H1 (cell line): ENCODE results near the gene SEMA4D.

Experiments
- ATF2 ChIP-seq: IDR thresholded peaks from 2 replicates; pipeline ENCODE4 v1.6.1; 2012; ENCODE audit warnings: low read length, inconsistent platforms
- EGR1 ChIP-seq: IDR thresholded peaks from 2 replicates; pipeline ENCODE4 v1.6.1; 2011; ENCODE audit warnings: low read depth, low read length, borderline replicate concordance
- KDM1A ChIP-seq: fragments of 200-600, 300-600 bp; sonication (generic); IDR thresholded peaks from 2 replicates; pipeline ENCODE4 v1.7.1; 2016; ENCODE audit warnings: mild to moderate bottlenecking, low read length, borderline replicate concordance
- POLR2A ChIP-seq, 2 experiments: IDR thresholded peaks; 1 replicate in 1 of 2; 2 replicates in 1 of 2; pipeline ENCODE4 v1.6.1; 2011; ENCODE audit warnings: low read depth in 2 of 2, low read length in 2 of 2, mild to moderate bottlenecking in 2 of 2; ENCODE audit errors: control extremely low read depth in 1 of 2
- POLR2AphosphoS5 ChIP-seq: IDR thresholded peaks from 2 replicates; pipeline ENCODE4 v1.6.1; 2011; ENCODE audit warnings: low read depth, low read length
- RBBP5 ChIP-seq: IDR thresholded peaks from 2 replicates; pipeline ENCODE4 v1.7.1; 2012; ENCODE audit warnings: low read depth, mild to moderate bottlenecking, inconsistent platforms, low read length, moderate library complexity, borderline replicate concordance
- RNF2 ChIP-seq: fragments of 200-900, 300-1000 bp; sonication (generic); IDR thresholded peaks from 2 replicates; pipeline ENCODE4 v1.7.1; 2016; ENCODE audit warnings: borderline replicate concordance, low read depth, mild to moderate bottlenecking, antibody characterized with exemption, low read length; ENCODE audit not compliant: poor library complexity, severe bottlenecking; ENCODE audit errors: missing control alignments
- RXRA ChIP-seq: IDR thresholded peaks from 2 replicates; pipeline ENCODE4 v1.6.1; 2011; ENCODE audit warnings: low read depth, mild to moderate bottlenecking, low read length, moderate library complexity; ENCODE audit not compliant: insufficient read depth
- TF ChIP-seq, protein P1 (sequence below): fragments of 300-600 bp; sonication (generic); IDR thresholded peaks from 2 replicates; pipeline ENCODE4 v1.7.1; 2012; ENCODE audit warnings: low read length, moderate library complexity, mild to moderate bottlenecking, inconsistent platforms; ENCODE audit not compliant: insufficient replicate concordance
- TF ChIP-seq, protein P2 (sequence below), 3 experiments: IDR thresholded peaks; 1 replicate in 2 of 3; 2 replicates in 1 of 3; pipeline versions ENCODE4 v1.5.1 to v1.6.1; 2011; ENCODE audit warnings: low read length in 3 of 3, mild to moderate bottlenecking in 3 of 3, inconsistent platforms in 2 of 3, low read depth in 1 of 3, moderate library complexity in 1 of 3; ENCODE audit not compliant: insufficient read depth in 1 of 3; ENCODE audit errors: control extremely low read depth in 1 of 3

GRCh38 chr9:89383030-89383720 lies 114.7 kb downstream of the SEMA4D start:
- TF ChIP-seq, protein P1, sequence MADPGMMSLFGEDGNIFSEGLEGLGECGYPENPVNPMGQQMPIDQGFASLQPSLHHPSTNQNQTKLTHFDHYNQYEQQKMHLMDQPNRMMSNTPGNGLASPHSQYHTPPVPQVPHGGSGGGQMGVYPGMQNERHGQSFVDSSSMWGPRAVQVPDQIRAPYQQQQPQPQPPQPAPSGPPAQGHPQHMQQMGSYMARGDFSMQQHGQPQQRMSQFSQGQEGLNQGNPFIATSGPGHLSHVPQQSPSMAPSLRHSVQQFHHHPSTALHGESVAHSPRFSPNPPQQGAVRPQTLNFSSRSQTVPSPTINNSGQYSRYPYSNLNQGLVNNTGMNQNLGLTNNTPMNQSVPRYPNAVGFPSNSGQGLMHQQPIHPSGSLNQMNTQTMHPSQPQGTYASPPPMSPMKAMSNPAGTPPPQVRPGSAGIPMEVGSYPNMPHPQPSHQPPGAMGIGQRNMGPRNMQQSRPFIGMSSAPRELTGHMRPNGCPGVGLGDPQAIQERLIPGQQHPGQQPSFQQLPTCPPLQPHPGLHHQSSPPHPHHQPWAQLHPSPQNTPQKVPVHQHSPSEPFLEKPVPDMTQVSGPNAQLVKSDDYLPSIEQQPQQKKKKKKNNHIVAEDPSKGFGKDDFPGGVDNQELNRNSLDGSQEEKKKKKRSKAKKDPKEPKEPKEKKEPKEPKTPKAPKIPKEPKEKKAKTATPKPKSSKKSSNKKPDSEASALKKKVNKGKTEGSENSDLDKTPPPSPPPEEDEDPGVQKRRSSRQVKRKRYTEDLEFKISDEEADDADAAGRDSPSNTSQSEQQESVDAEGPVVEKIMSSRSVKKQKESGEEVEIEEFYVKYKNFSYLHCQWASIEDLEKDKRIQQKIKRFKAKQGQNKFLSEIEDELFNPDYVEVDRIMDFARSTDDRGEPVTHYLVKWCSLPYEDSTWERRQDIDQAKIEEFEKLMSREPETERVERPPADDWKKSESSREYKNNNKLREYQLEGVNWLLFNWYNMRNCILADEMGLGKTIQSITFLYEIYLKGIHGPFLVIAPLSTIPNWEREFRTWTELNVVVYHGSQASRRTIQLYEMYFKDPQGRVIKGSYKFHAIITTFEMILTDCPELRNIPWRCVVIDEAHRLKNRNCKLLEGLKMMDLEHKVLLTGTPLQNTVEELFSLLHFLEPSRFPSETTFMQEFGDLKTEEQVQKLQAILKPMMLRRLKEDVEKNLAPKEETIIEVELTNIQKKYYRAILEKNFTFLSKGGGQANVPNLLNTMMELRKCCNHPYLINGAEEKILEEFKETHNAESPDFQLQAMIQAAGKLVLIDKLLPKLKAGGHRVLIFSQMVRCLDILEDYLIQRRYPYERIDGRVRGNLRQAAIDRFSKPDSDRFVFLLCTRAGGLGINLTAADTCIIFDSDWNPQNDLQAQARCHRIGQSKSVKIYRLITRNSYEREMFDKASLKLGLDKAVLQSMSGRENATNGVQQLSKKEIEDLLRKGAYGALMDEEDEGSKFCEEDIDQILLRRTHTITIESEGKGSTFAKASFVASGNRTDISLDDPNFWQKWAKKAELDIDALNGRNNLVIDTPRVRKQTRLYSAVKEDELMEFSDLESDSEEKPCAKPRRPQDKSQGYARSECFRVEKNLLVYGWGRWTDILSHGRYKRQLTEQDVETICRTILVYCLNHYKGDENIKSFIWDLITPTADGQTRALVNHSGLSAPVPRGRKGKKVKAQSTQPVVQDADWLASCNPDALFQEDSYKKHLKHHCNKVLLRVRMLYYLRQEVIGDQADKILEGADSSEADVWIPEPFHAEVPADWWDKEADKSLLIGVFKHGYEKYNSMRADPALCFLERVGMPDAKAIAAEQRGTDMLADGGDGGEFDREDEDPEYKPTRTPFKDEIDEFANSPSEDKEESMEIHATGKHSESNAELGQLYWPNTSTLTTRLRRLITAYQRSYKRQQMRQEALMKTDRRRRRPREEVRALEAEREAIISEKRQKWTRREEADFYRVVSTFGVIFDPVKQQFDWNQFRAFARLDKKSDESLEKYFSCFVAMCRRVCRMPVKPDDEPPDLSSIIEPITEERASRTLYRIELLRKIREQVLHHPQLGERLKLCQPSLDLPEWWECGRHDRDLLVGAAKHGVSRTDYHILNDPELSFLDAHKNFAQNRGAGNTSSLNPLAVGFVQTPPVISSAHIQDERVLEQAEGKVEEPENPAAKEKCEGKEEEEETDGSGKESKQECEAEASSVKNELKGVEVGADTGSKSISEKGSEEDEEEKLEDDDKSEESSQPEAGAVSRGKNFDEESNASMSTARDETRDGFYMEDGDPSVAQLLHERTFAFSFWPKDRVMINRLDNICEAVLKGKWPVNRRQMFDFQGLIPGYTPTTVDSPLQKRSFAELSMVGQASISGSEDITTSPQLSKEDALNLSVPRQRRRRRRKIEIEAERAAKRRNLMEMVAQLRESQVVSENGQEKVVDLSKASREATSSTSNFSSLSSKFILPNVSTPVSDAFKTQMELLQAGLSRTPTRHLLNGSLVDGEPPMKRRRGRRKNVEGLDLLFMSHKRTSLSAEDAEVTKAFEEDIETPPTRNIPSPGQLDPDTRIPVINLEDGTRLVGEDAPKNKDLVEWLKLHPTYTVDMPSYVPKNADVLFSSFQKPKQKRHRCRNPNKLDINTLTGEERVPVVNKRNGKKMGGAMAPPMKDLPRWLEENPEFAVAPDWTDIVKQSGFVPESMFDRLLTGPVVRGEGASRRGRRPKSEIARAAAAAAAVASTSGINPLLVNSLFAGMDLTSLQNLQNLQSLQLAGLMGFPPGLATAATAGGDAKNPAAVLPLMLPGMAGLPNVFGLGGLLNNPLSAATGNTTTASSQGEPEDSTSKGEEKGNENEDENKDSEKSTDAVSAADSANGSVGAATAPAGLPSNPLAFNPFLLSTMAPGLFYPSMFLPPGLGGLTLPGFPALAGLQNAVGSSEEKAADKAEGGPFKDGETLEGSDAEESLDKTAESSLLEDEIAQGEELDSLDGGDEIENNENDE = no peak
- no peak for TF ChIP-seq KDM1A
- TF ChIP-seq, protein P2, sequence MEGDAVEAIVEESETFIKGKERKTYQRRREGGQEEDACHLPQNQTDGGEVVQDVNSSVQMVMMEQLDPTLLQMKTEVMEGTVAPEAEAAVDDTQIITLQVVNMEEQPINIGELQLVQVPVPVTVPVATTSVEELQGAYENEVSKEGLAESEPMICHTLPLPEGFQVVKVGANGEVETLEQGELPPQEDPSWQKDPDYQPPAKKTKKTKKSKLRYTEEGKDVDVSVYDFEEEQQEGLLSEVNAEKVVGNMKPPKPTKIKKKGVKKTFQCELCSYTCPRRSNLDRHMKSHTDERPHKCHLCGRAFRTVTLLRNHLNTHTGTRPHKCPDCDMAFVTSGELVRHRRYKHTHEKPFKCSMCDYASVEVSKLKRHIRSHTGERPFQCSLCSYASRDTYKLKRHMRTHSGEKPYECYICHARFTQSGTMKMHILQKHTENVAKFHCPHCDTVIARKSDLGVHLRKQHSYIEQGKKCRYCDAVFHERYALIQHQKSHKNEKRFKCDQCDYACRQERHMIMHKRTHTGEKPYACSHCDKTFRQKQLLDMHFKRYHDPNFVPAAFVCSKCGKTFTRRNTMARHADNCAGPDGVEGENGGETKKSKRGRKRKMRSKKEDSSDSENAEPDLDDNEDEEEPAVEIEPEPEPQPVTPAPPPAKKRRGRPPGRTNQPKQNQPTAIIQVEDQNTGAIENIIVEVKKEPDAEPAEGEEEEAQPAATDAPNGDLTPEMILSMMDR (IDR thresholded peaks at IDR 0.05; ENCODE audit: control extremely low read depth in 1 of 3, insufficient read depth in 1 of 3, low read depth in 1 of 3, low read length in 3 of 3) = no peak
- no peak for TF ChIP-seq POLR2A (IDR thresholded peaks at IDR 0.05; ENCODE audit: control extremely low read depth in 1 of 2, low read depth in 2 of 2, low read length in 2 of 2)
- TF ChIP-seq RNF2 = no peak
- no peak for TF ChIP-seq RBBP5
- TF ChIP-seq EGR1 = no peak
- TF ChIP-seq ATF2 = no peak
- no peak for TF ChIP-seq RXRA
- TF ChIP-seq POLR2AphosphoS5 = no peak
